Liver (tissue), 9 donors: ENCODE results near the gene CCM2. TPM values are rescaled to one million over a fixed set of nuclear protein-coding genes. Genes with fewer than 3 reads are reported as not detected.

Experiments
- DNase-seq: peaks from one replicate; pipeline ENCODE4 v3.0.0-alpha.2; 2017; ENCODE audit warnings: low spot score
- H3K27ac ChIP-seq, 2 donors: one replicate each; pipeline ENCODE4 v1.7.0; 2013; ENCODE audit warnings: inconsistent platforms in 2 of 2, low read length in 2 of 2, control low read depth in 1 of 2, low read depth in 1 of 2, mild to moderate bottlenecking in 1 of 2
- H3K27me3 ChIP-seq, 4 donors: one replicate each; pipeline versions ENCODE4 v1.6.1 to v1.7.0; 2013; ENCODE audit warnings: low read length in 3 of 4, inconsistent platforms in 1 of 4, mild to moderate bottlenecking in 1 of 4, moderate library complexity in 1 of 4; ENCODE audit not compliant: control insufficient read depth in 4 of 4, insufficient read depth in 4 of 4
- H3K36me3 ChIP-seq, 4 donors: one replicate each; pipeline versions ENCODE4 v1.6.1 to v1.7.0; 2013; ENCODE audit warnings: low read length in 3 of 4, mild to moderate bottlenecking in 3 of 4, low read depth in 1 of 4, moderate library complexity in 1 of 4; ENCODE audit not compliant: control insufficient read depth in 4 of 4, insufficient read depth in 3 of 4
- H3K4me1 ChIP-seq, 4 donors: one replicate each; pipeline versions ENCODE4 v1.6.1 to v1.7.0; 2013; ENCODE audit warnings: low read length in 3 of 4, mild to moderate bottlenecking in 3 of 4, moderate library complexity in 1 of 4; ENCODE audit not compliant: control insufficient read depth in 4 of 4, insufficient read depth in 4 of 4
- H3K4me3 ChIP-seq, 3 donors: one replicate each; pipeline versions ENCODE4 v1.6.1 to v1.7.0; 2013; ENCODE audit warnings: low read length in 3 of 3, control low read depth in 1 of 3, low read depth in 1 of 3, mild to moderate bottlenecking in 1 of 3
- H3K9ac ChIP-seq, 2 donors: one replicate each; pipeline ENCODE4 v1.7.0; 2013; ENCODE audit warnings: low read length in 2 of 2, mild to moderate bottlenecking in 2 of 2, moderate library complexity in 2 of 2, control low read depth in 1 of 2, low read depth in 1 of 2
- H3K9me3 ChIP-seq, 4 donors: one replicate each; pipeline versions ENCODE4 v1.6.1 to v1.7.0; 2013; ENCODE audit warnings: low read length in 3 of 4; ENCODE audit not compliant: control insufficient read depth in 4 of 4
- EGR1 ChIP-seq, 2 donors: IDR thresholded peaks; 2 replicates each; pipeline ENCODE4 v1.6.1; 2016 to 2018; ENCODE audit warnings: antibody characterized with exemption in 2 of 2, low read depth in 2 of 2
- FOXA1 ChIP-seq: IDR thresholded peaks from 2 replicates; pipeline ENCODE4 v1.6.1; 2016; ENCODE audit warnings: antibody characterized with exemption
- FOXA2 ChIP-seq: IDR thresholded peaks from 2 replicates; pipeline ENCODE4 v1.6.1; 2016; ENCODE audit warnings: antibody characterized with exemption
- GABPA ChIP-seq, 2 donors: IDR thresholded peaks in 1 of 2; conservative IDR thresholded peaks in 1 of 2; 2 replicates each; pipeline ENCODE4 v1.6.1; 2016; ENCODE audit warnings: antibody characterized with exemption in 2 of 2, mild to moderate bottlenecking in 1 of 2, moderate library complexity in 1 of 2
- HNF4A ChIP-seq, 2 donors: conservative IDR thresholded peaks; 2 replicates each; pipeline ENCODE4 v1.6.1; 2016; ENCODE audit warnings: antibody characterized with exemption in 2 of 2, mild to moderate bottlenecking in 2 of 2
- HNF4G ChIP-seq: IDR thresholded peaks from 2 replicates; pipeline ENCODE4 v1.6.1; 2016; ENCODE audit warnings: antibody characterized with exemption
- JUND ChIP-seq, 2 donors: IDR thresholded peaks; 2 replicates each; pipeline ENCODE4 v1.6.1; 2016; ENCODE audit warnings: antibody characterized with exemption in 2 of 2
- NR2F2 ChIP-seq: IDR thresholded peaks from 2 replicates; pipeline ENCODE4 v1.6.1; 2016; ENCODE audit warnings: antibody characterized with exemption
- RAD21 ChIP-seq, 2 donors: IDR thresholded peaks; 2 replicates each; pipeline ENCODE4 v1.6.1; 2016; ENCODE audit warnings: antibody characterized with exemption in 2 of 2, mild to moderate bottlenecking in 2 of 2
- RXRA ChIP-seq, 2 donors: IDR thresholded peaks; 2 replicates each; pipeline ENCODE4 v1.6.1; 2017 to 2018; ENCODE audit warnings: antibody characterized with exemption in 2 of 2, mild to moderate bottlenecking in 1 of 2
- SP1 ChIP-seq: IDR thresholded peaks from 2 replicates; pipeline ENCODE4 v1.6.1; 2018; ENCODE audit warnings: antibody characterized with exemption, mild to moderate bottlenecking
- TAF1 ChIP-seq: conservative IDR thresholded peaks from 2 replicates; pipeline ENCODE4 v1.6.1; 2016; ENCODE audit warnings: antibody characterized with exemption, mild to moderate bottlenecking
- YY1 ChIP-seq: IDR thresholded peaks from 2 replicates; pipeline ENCODE4 v1.6.1; 2016; ENCODE audit warnings: antibody characterized with exemption, mild to moderate bottlenecking
- WGBS: extraction: QIAGEN DNeasy Blood & Tissue Kit; methylation state at CpG from one replicate; pipeline ENCODE4 v1.1.7; 2013; 5-methylcytosine and 5-hydroxymethylcytosine counted together
- polyA plus RNA-seq, 2 donors: library from polyadenylated mRNA; stranded (reverse) in 1 of 2; unstranded in 1 of 2; fragments of 200-250 nt in 1 of 2; fragments of >200 nt in 1 of 2; fragmentation: Nextera tagmentation in 1 of 2; extraction: Ambion mirVana in 1 of 2; gene quantifications; one replicate each; pipeline versions ENCODE4 v1.2.1 to v1.2.3, GENCODE V29; 2013 to 2015
- total RNA-seq, 2 donors: library from RNA; depleted of rRNA; stranded (reverse); fragments of >200 nt; gene quantifications; one replicate each; pipeline ENCODE4 v1.2.3, GENCODE V29; 2014
- TF ChIP-seq, protein P1 (sequence below): fragments of 150-350 bp; IDR thresholded peaks from 2 replicates; pipeline ENCODE4 v1.5.1; 2017; ENCODE audit warnings: improper control_type of control experiment, low read depth, low read length; ENCODE audit not compliant: missing input control
- TF ChIP-seq, protein P2 (sequence below): IDR thresholded peaks from 2 replicates; pipeline ENCODE4 v1.6.1; 2016; ENCODE audit warnings: antibody characterized with exemption
- TF ChIP-seq, protein P3 (sequence below): IDR thresholded peaks from 2 replicates; pipeline ENCODE4 v1.6.1; 2016; ENCODE audit warnings: antibody characterized with exemption
- TF ChIP-seq, protein P4 (sequence below): IDR thresholded peaks from 2 replicates; pipeline ENCODE4 v1.6.1; 2016; ENCODE audit warnings: antibody characterized with exemption
- TF ChIP-seq, protein P5 (sequence below): IDR thresholded peaks from 2 replicates; pipeline ENCODE4 v1.6.1; 2016; ENCODE audit warnings: antibody characterized with exemption, mild to moderate bottlenecking
- donor health status: healthy.
- donor health status: healthy.
- donor health status: healthy.
- donor health status: healthy.
- donor health status: healthy.

CCM2 gene
- total and polyA plus RNA-seq, 4 donors = 26.3 to 65.0 (median 47.5) TPM

DNA sequence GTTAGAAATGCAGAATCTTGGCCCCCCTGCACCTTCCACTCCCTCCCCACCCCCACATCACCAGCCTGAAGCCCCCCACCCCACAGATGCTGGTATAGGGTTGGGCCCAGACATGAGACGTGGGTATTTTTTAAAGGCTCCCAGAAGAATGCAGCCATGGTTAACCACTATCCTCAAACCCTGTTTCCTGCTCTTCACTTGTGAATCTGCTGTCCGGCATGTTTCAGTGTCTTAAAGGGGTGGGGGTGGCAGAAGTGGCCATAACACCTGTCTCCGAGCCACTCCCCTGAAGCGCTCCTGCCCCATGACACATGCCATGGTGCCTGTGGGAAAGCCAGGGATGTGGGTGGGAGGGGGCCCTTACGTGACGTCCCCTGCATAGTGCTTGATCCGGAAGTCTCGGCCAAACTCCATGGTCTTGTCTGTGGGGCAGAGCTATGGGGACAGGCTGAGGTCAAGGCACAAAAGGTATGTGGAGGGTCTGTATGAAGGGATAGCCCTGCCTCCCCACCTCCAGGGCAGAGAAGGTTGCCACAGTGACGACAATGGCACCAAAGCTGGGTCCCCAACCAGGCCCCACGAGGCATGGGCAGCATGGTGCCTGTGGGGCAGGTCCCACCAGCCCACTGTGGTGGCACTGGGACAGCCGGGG is 30.8 kb upstream of the CCM2 start:
- H3K27me3 ChIP-seq = no peaks in the 10 kb centered on the region
- H3K27ac ChIP-seq = no peak overlapping the region
- no peaks in the 10 kb centered on the region for H3K36me3 ChIP-seq
- no peak for DNase-seq
- no peaks in the 10 kb centered on the region for H3K9me3 ChIP-seq
- no peak overlapping the region for H3K4me3 ChIP-seq
- WGBS = 95% methylated on average over 11 of the region's 11 CpGs
- TF ChIP-seq EGR1 (IDR thresholded peaks at IDR 0.05; ENCODE audit: low read depth in 2 of 2) (no peak), HNF4G (no peak), HNF4A (conservative IDR thresholded peaks at IDR 0.05) (no peak), FOXA1 (no peak), JUND (IDR thresholded peaks at IDR 0.05) (no peak), RAD21 (IDR thresholded peaks at IDR 0.05) (no peak), TAF1 (no peak), GABPA (IDR thresholded peaks at IDR 0.05 in 1 of 2, conservative IDR thresholded peaks at IDR 0.05 in 1 of 2) (no peak), FOXA2 (no peak), SP1 (no peak), YY1 (no peak), RXRA (IDR thresholded peaks at IDR 0.05) (no peak), NR2F2 (no peak)
- TF ChIP-seq, protein P1, sequence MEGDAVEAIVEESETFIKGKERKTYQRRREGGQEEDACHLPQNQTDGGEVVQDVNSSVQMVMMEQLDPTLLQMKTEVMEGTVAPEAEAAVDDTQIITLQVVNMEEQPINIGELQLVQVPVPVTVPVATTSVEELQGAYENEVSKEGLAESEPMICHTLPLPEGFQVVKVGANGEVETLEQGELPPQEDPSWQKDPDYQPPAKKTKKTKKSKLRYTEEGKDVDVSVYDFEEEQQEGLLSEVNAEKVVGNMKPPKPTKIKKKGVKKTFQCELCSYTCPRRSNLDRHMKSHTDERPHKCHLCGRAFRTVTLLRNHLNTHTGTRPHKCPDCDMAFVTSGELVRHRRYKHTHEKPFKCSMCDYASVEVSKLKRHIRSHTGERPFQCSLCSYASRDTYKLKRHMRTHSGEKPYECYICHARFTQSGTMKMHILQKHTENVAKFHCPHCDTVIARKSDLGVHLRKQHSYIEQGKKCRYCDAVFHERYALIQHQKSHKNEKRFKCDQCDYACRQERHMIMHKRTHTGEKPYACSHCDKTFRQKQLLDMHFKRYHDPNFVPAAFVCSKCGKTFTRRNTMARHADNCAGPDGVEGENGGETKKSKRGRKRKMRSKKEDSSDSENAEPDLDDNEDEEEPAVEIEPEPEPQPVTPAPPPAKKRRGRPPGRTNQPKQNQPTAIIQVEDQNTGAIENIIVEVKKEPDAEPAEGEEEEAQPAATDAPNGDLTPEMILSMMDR = no peak
- TF ChIP-seq, protein P2, sequence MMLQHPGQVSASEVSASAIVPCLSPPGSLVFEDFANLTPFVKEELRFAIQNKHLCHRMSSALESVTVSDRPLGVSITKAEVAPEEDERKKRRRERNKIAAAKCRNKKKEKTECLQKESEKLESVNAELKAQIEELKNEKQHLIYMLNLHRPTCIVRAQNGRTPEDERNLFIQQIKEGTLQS = no peak
- TF ChIP-seq, protein P3, sequence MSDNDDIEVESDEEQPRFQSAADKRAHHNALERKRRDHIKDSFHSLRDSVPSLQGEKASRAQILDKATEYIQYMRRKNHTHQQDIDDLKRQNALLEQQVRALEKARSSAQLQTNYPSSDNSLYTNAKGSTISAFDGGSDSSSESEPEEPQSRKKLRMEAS = no peak
- TF ChIP-seq, protein P4, sequence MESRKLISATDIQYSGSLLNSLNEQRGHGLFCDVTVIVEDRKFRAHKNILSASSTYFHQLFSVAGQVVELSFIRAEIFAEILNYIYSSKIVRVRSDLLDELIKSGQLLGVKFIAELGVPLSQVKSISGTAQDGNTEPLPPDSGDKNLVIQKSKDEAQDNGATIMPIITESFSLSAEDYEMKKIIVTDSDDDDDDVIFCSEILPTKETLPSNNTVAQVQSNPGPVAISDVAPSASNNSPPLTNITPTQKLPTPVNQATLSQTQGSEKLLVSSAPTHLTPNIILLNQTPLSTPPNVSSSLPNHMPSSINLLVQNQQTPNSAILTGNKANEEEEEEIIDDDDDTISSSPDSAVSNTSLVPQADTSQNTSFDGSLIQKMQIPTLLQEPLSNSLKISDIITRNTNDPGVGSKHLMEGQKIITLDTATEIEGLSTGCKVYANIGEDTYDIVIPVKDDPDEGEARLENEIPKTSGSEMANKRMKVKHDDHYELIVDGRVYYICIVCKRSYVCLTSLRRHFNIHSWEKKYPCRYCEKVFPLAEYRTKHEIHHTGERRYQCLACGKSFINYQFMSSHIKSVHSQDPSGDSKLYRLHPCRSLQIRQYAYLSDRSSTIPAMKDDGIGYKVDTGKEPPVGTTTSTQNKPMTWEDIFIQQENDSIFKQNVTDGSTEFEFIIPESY = no peak
- TF ChIP-seq, protein P5, sequence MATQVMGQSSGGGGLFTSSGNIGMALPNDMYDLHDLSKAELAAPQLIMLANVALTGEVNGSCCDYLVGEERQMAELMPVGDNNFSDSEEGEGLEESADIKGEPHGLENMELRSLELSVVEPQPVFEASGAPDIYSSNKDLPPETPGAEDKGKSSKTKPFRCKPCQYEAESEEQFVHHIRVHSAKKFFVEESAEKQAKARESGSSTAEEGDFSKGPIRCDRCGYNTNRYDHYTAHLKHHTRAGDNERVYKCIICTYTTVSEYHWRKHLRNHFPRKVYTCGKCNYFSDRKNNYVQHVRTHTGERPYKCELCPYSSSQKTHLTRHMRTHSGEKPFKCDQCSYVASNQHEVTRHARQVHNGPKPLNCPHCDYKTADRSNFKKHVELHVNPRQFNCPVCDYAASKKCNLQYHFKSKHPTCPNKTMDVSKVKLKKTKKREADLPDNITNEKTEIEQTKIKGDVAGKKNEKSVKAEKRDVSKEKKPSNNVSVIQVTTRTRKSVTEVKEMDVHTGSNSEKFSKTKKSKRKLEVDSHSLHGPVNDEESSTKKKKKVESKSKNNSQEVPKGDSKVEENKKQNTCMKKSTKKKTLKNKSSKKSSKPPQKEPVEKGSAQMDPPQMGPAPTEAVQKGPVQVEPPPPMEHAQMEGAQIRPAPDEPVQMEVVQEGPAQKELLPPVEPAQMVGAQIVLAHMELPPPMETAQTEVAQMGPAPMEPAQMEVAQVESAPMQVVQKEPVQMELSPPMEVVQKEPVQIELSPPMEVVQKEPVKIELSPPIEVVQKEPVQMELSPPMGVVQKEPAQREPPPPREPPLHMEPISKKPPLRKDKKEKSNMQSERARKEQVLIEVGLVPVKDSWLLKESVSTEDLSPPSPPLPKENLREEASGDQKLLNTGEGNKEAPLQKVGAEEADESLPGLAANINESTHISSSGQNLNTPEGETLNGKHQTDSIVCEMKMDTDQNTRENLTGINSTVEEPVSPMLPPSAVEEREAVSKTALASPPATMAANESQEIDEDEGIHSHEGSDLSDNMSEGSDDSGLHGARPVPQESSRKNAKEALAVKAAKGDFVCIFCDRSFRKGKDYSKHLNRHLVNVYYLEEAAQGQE = no peak
- H3K9ac ChIP-seq = no peak overlapping the region
- no peaks in the 10 kb centered on the region for H3K4me1 ChIP-seq
